HepG2 (cell line): ENCODE measurements around the gene BARX1. TPM values are rescaled to one million over a fixed set of nuclear protein-coding genes. Genes with fewer than 3 reads are reported as not detected.

ENCODE experiments used
- ATAC-seq: fragments of 200-7000 bp; cut with Tn5 transposase; 3 replicates; pipeline ENCODE4 v1.9.1; 2020; ENCODE audit warnings: mild to moderate bottlenecking, moderate library complexity
- BruUV-seq: library from RNA; stranded (reverse); fragments of 400-500 nt; replicated peaks from 2 replicates; lab custom pipeline; 2021; lab: Mats Ljungman, UMichigan
- CTCF ChIA-PET: fragments of 300-600 bp; formaldehyde crosslinking; extraction: SDS; loops from one replicate; lab custom pipeline; 2021; ENCODE audit warnings: low total read pairs, inconsistent platforms, low intra/inter-chr PET ratio; lab: Yijun Ruan, JAX
- POLR2A ChIA-PET: fragments of 350-600 bp; sonication (Branson Sonifier 250); formaldehyde crosslinking; loops from one replicate; lab custom pipeline; 2020; ENCODE audit warnings: antibody characterized with exemption, inconsistent platforms; lab: Yijun Ruan, JAX
- DNase-seq: peaks from one replicate; pipeline ENCODE4 v3.0.0-alpha.2; 2015; ENCODE audit warnings: low spot score
- FAIRE-seq: peaks from 3 replicates; lab custom pipeline; 2011; peaks lifted over from hg19 to GRCh38; lab: Jason Lieb, UNC
- H2AFZ ChIP-seq: one replicate; pipeline ENCODE4 v1.6.1; 2011; ENCODE audit warnings: low read length, inconsistent platforms
- H3K27ac ChIP-seq: fragments of 300-600 bp; 3 replicates; pipeline ENCODE4 v1.8.0; 2011; ENCODE audit warnings: mixed run types, mild to moderate bottlenecking, mixed read lengths, low read length, inconsistent platforms; ENCODE audit not compliant: insufficient read depth; ENCODE audit errors: extremely low read length
- H3K27me3 ChIP-seq, 2 experiments: fragments of 200-600 bp in 1 of 2; 2 replicates in 1 of 2; 3 replicates in 1 of 2; pipeline versions ENCODE4 v1.6.0 to v1.8.0; 2011; ENCODE audit warnings: low read length in 2 of 2, mild to moderate bottlenecking in 2 of 2, moderate library complexity in 2 of 2, inconsistent platforms in 1 of 2; ENCODE audit not compliant: insufficient read depth in 2 of 2, control insufficient read depth in 1 of 2
- H3K36me3 ChIP-seq, 2 experiments: fragments of 200-600 bp in 1 of 2; replicated peaks in 1 of 2; 2 replicates in 1 of 2; 3 replicates in 1 of 2; pipeline versions ENCODE4 v1.5.1 to v1.8.0; 2011; ENCODE audit warnings: low read length in 2 of 2, inconsistent platforms in 1 of 2; ENCODE audit not compliant: insufficient read depth in 2 of 2, control insufficient read depth in 1 of 2
- H3K4me1 ChIP-seq: 2 replicates; pipeline ENCODE4 v1.5.1; 2012; ENCODE audit warnings: low read length, inconsistent platforms; ENCODE audit not compliant: insufficient read depth
- H3K4me2 ChIP-seq: 2 replicates; pipeline ENCODE4 v1.6.0; 2011; ENCODE audit warnings: low read depth, low read length, inconsistent platforms
- H3K4me3 ChIP-seq, 3 experiments: fragments of 200-600 bp in 1 of 3; sonication (generic), shearing (Covaris generic) in 1 of 3; replicated peaks in 1 of 3; 2 replicates each; pipeline ENCODE4 v1.5.1; 2011 to 2016; ENCODE audit warnings: low read length in 3 of 3, inconsistent platforms in 2 of 3, low read depth in 2 of 3, mild to moderate bottlenecking in 2 of 3, control low read depth in 1 of 3, mixed read lengths in 1 of 3; ENCODE audit not compliant: insufficient read depth in 1 of 3
- H3K79me2 ChIP-seq: one replicate; pipeline ENCODE4 v1.6.1; 2011; ENCODE audit warnings: low read length, inconsistent platforms; ENCODE audit not compliant: insufficient read depth
- H3K9ac ChIP-seq: 2 replicates; pipeline ENCODE4 v1.6.0; 2011; ENCODE audit warnings: mild to moderate bottlenecking, low read depth, low read length, inconsistent platforms; ENCODE audit not compliant: insufficient read depth
- H3K9me3 ChIP-seq: 2 replicates; pipeline ENCODE4 v1.5.1; 2012; ENCODE audit warnings: mild to moderate bottlenecking, low read length
- H4K20me1 ChIP-seq: 2 replicates; pipeline ENCODE4 v1.6.0; 2011; ENCODE audit warnings: inconsistent platforms, mild to moderate bottlenecking, low read length, moderate library complexity; ENCODE audit not compliant: insufficient read depth
- ARHGAP35 ChIP-seq: sonication (generic); formaldehyde crosslinking; IDR thresholded peaks from 2 replicates; pipeline ENCODE4 v1.9.0; 2022; ENCODE audit warnings: mild to moderate bottlenecking, inconsistent platforms, moderate library complexity, missing genetic modification reagents, borderline replicate concordance
- ASH2L ChIP-seq: fragments of 300-600, 200-600 bp; sonication (generic); IDR thresholded peaks from 2 replicates; pipeline ENCODE4 v1.7.0; 2017; ENCODE audit warnings: low read depth, mild to moderate bottlenecking, moderate library complexity, mixed read lengths, low read length; ENCODE audit not compliant: insufficient read length
- EHMT2 ChIP-seq: fragments of 200-600 bp; sonication (generic); IDR thresholded peaks from 2 replicates; pipeline ENCODE4 v1.7.0; 2017; ENCODE audit warnings: antibody characterized with exemption, low read depth, low read length, borderline replicate concordance
- ISX ChIP-seq: sonication (generic); formaldehyde crosslinking; conservative IDR thresholded peaks from 2 replicates; pipeline ENCODE4 v1.5.0; 2020; ENCODE audit warnings: missing genetic modification reagents
- MTF2 ChIP-seq: sonication (generic); formaldehyde crosslinking; IDR thresholded peaks from 2 replicates; pipeline ENCODE4 v1.5.0; 2020; ENCODE audit warnings: missing genetic modification reagents, borderline replicate concordance
- NFKB2 ChIP-seq: sonication (generic); formaldehyde crosslinking; IDR thresholded peaks from 2 replicates; pipeline ENCODE4 v1.4.0; 2020; ENCODE audit warnings: missing genetic modification reagents, borderline replicate concordance
- RFXANK ChIP-seq: IDR thresholded peaks from 2 replicates; pipeline ENCODE4 v1.6.1; 2016
- SRSF1 ChIP-seq: fragments of 200-400 bp; formaldehyde crosslinking; optimal IDR thresholded peaks from 2 replicates; pipeline ENCODE3; 2017; ENCODE audit warnings: mild to moderate bottlenecking, low read depth, low read length, moderate library complexity
- YY1 ChIP-seq: IDR thresholded peaks from 2 replicates; pipeline ENCODE4 v1.6.1; 2011; ENCODE audit warnings: low read length, low read depth, moderate library complexity, mild to moderate bottlenecking; ENCODE audit not compliant: insufficient read depth, insufficient replicate concordance
- ZNF138 ChIP-seq: sonication (generic); formaldehyde crosslinking; IDR thresholded peaks from 2 replicates; pipeline ENCODE4 v1.5.0; 2020; ENCODE audit warnings: mild to moderate bottlenecking, low read depth, missing genetic modification reagents
- ZNF160 ChIP-seq: sonication (generic); formaldehyde crosslinking; IDR thresholded peaks from 2 replicates; pipeline ENCODE4 v1.8.0; 2022; ENCODE audit warnings: mild to moderate bottlenecking, inconsistent platforms, missing genetic modification reagents
- ZNF282 ChIP-seq: fragments of 450-650 bp; IDR thresholded peaks from 2 replicates; pipeline ENCODE4 v1.6.1; 2018; ENCODE audit not compliant: partially characterized antibody
- ZNF343 ChIP-seq: sonication (generic); formaldehyde crosslinking; IDR thresholded peaks from 2 replicates; pipeline ENCODE4 v1.4.0; 2020; ENCODE audit warnings: mild to moderate bottlenecking, missing genetic modification reagents
- ZNF768 ChIP-seq: sonication (generic); formaldehyde crosslinking; IDR thresholded peaks from 2 replicates; pipeline ENCODE4 v1.4.0; 2020; ENCODE audit warnings: missing genetic modification reagents
- ZNF891 ChIP-seq: sonication (generic); formaldehyde crosslinking; IDR thresholded peaks from 2 replicates; pipeline ENCODE4 v1.5.0; 2020; ENCODE audit warnings: mild to moderate bottlenecking, missing genetic modification reagents
- WGBS: methylation state at CpG from one replicate; pipeline ENCODE4 v1.1.6; 2017; ENCODE audit warnings: low lambda C conversion rate; 5-methylcytosine and 5-hydroxymethylcytosine counted together
- in situ Hi-C: cut with HindIII; loops from 2 replicates; pipeline ENCODE4 v1.10.0; 2017; ENCODE audit warnings: low pct_unique_long_range_greater_than_20kb; ENCODE audit not compliant: extremely low pct_ligation_motif_present
- intact Hi-C: fragments of 100-400 bp; cut with micrococcal nuclease; formaldehyde crosslinking; loops from one replicate; pipeline ENCODE4 v1.10.0; 2022; ENCODE audit not compliant: unreplicated experiment
- polyA plus RNA-seq, 8 experiments: library from polyadenylated mRNA; depleted of rRNA in 3 of 8; stranded (reverse) in 7 of 8; unstranded in 1 of 8; fragments of >200 nt; fragmentation: Illumina TruSeq in 4 of 8; extraction: Trizol in 4 of 8; gene quantifications; 2 replicates each; pipeline versions ENCODE4 v1.2.1 to v1.2.3, GENCODE V29; 2011 to 2016; ENCODE audit warnings: low read depth in 4 of 8, missing spikeins in 1 of 8, mixed read lengths in 1 of 8; ENCODE audit not compliant: insufficient read depth in 1 of 8
- total RNA-seq, 5 experiments: library from RNA; depleted of rRNA; stranded (reverse); fragments of >200 nt; fragmentation: Illumina TruSeq; extraction: Trizol; gene quantifications; 2 replicates each; pipeline ENCODE4 v1.2.3, GENCODE V29; 2016; ENCODE audit warnings: low read depth in 1 of 5
- TF ChIP-seq, protein P1 (sequence below): sonication (generic); formaldehyde crosslinking; IDR thresholded peaks from 2 replicates; pipeline ENCODE4 v1.5.0; 2020; ENCODE audit warnings: missing genetic modification reagents
- TF ChIP-seq, protein P2 (sequence below): sonication (generic); formaldehyde crosslinking; IDR thresholded peaks from 2 replicates; pipeline ENCODE4 v1.5.0; 2020; ENCODE audit warnings: mild to moderate bottlenecking, missing genetic modification reagents
- TF ChIP-seq, protein P3 (sequence below): sonication (generic); formaldehyde crosslinking; IDR thresholded peaks from 2 replicates; pipeline ENCODE4 v1.8.1; 2023; ENCODE audit warnings: mild to moderate bottlenecking, missing genetic modification reagents, borderline replicate concordance
- TF ChIP-seq, protein P4 (sequence below): sonication (generic); formaldehyde crosslinking; IDR thresholded peaks from 2 replicates; pipeline ENCODE4 v1.8.0; 2022; ENCODE audit warnings: mild to moderate bottlenecking, missing genetic modification reagents

Gene BARX1
- total and polyA plus RNA-seq, 2 of the 13 experiments (the other 11 are each of a cell fraction or from before 2014, with no cell fraction given) = not detected

DNA sequence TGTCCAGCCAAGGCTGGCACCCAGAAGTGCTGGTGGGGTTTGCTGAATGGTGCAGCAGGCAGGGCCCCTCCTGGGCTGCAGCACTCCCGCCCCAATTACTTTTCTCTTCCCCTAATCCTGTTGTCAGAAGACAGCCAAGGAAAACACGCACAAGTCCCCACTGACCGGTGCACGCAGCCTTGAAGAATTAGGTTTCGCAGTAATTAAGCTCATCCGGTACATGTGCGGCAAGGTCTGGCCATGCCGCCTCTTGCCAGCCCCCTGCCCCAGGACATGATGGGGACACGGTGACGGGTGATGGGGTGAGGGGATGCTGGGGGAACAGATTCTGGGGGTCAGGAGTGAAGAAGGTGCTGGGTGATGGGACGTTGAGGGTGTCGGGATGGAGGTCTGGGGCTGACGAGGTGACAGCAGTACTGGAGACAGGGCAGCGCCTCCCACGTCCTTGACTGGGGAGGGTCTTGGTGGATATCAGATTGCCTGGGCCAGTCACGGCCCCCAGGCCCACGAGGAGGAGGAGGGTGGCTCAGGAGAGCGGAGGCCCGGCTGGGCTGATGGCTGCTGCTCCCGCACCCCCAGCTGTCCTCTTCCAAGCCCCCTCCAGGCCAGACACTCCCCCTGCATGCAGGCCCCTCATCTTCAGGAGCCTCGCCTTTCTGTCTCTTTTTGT lies 34.9 kb downstream of the BARX1 start (continued):
- TF ChIP-seq ZNF282 (no peak), ARHGAP35 (no peak), ISX (no peak), EHMT2 (no peak)
- TF ChIP-seq, protein P1, sequence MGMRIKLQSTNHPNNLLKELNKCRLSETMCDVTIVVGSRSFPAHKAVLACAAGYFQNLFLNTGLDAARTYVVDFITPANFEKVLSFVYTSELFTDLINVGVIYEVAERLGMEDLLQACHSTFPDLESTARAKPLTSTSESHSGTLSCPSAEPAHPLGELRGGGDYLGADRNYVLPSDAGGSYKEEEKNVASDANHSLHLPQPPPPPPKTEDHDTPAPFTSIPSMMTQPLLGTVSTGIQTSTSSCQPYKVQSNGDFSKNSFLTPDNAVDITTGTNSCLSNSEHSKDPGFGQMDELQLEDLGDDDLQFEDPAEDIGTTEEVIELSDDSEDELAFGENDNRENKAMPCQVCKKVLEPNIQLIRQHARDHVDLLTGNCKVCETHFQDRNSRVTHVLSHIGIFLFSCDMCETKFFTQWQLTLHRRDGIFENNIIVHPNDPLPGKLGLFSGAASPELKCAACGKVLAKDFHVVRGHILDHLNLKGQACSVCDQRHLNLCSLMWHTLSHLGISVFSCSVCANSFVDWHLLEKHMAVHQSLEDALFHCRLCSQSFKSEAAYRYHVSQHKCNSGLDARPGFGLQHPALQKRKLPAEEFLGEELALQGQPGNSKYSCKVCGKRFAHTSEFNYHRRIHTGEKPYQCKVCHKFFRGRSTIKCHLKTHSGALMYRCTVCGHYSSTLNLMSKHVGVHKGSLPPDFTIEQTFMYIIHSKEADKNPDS (CRISPR knock-in tag) = no peak

DNA sequence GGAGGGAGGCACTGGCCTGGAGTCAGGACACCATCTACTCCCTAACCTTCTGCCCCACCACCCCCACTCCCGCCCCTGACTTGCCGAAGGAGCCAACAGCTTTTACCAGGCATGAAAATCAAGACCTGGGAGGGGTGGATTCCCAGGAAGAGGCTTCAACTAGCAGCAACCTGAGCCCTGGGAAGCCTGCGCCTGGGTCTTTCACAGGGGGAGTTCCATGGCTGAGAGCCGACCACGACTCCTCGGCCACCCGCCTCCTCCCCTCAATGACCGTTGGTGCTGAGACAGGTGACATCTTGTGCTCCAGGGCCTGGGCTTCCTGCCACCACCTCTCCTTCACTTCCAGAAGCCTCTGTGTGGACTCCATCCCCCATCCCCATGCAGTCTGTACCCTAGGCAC lies 37.1 kb downstream of the BARX1 start:
- Histone ChIP-seq H3K4me3 (no peak overlapping the region), H4K20me1 (no peaks in the 10 kb centered on the region), H3K79me2 (no peaks in the 10 kb centered on the region), H3K9ac (no peak overlapping the region), H2AFZ (no peak overlapping the region), H3K27ac (no peak overlapping the region), H3K36me3 (no peaks in the 10 kb centered on the region), H3K9me3 (no peaks in the 10 kb centered on the region), H3K27me3 (peaks cover 4 to 17% of the 10 kb centered on the region in 2 experiments; a peak in 2 of 5 replicates), H3K4me1 (no peaks in the 10 kb centered on the region), H3K4me2 (no peak overlapping the region)
- DNase-seq = no peak
- ChIA-PET POLR2A (no interaction called here), CTCF (no interaction called here)
- intact Hi-C loops (no loop called here), in situ Hi-C loops (no loop called here)
- 34% methylated on average over 4 of the region's 8 CpGs for WGBS
- no peak for FAIRE-seq
- no TSS peak for BruUV-seq
- no peak for ATAC-seq
- TF ChIP-seq ZNF343 (no peak), ZNF891 (CRISPR knock-in tag) (no peak), SRSF1 (no peak), ASH2L (no peak), NFKB2 (no peak), RFXANK (no peak), ZNF138 (CRISPR knock-in tag) (no peak), MTF2 (no peak), ZNF768 (no peak), ZNF160 (CRISPR knock-in tag) (no peak), YY1 (no peak)
- TF ChIP-seq, protein P2, sequence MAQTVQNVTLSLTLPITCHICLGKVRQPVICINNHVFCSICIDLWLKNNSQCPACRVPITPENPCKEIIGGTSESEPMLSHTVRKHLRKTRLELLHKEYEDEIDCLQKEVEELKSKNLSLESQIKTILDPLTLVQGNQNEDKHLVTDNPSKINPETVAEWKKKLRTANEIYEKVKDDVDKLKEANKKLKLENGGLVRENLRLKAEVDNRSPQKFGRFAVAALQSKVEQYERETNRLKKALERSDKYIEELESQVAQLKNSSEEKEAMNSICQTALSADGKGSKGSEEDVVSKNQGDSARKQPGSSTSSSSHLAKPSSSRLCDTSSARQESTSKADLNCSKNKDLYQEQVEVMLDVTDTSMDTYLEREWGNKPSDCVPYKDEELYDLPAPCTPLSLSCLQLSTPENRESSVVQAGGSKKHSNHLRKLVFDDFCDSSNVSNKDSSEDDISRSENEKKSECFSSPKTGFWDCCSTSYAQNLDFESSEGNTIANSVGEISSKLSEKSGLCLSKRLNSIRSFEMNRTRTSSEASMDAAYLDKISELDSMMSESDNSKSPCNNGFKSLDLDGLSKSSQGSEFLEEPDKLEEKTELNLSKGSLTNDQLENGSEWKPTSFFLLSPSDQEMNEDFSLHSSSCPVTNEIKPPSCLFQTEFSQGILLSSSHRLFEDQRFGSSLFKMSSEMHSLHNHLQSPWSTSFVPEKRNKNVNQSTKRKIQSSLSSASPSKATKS (CRISPR knock-in tag) = no peak
- TF ChIP-seq, protein P3, sequence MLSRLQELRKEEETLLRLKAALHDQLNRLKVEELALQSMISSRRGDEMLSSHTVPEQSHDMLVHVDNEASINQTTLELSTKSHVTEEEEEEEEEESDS (CRISPR knock-in tag) = no peak
- TF ChIP-seq, protein P4, sequence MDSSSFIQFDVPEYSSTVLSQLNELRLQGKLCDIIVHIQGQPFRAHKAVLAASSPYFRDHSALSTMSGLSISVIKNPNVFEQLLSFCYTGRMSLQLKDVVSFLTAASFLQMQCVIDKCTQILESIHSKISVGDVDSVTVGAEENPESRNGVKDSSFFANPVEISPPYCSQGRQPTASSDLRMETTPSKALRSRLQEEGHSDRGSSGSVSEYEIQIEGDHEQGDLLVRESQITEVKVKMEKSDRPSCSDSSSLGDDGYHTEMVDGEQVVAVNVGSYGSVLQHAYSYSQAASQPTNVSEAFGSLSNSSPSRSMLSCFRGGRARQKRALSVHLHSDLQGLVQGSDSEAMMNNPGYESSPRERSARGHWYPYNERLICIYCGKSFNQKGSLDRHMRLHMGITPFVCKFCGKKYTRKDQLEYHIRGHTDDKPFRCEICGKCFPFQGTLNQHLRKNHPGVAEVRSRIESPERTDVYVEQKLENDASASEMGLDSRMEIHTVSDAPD = no peak
